SKM-1 treated with dmso at 0.1 percent for 144 hours (cell line): Measurements from ENCODE around the gene RMND5A.
A peak's percentile ranks its signal among the peaks of the same experiment; 100 is the strongest.
"Not testable (repeated sequence)": the region's sequence is repeated elsewhere in the genome, so short reads cannot be mapped to it uniquely, and the experiment has no call there.

Experiments
- DNase-seq: peaks from one replicate; lab custom pipeline; 2025; ENCODE audit not compliant: unreplicated experiment; lab: John Stamatoyannopoulos, UW

Gene RMND5A

GRCh38 chr2:86719637-86720539 is at the start of gene RMND5A:
RMND5A (plus strand) TSS chr2:86720291; CDS start chr2:86720668, 377 bp downstream.
- DNase-seq, result peak; percentile 82

GRCh38 chr2:86671337-86671981 is 48.6 kb upstream of the RMND5A start:
- no peak for DNase-seq

- DNase-seq, result no peak
These were observed 48.0 kb upstream of the RMND5A start for GRCh38 chr2:86672027-86672545.

GRCh38 chr2:86673011-86673410 is 47.1 kb upstream of the RMND5A start:
- DNase-seq, result no peak

GRCh38 chr2:86673986-86674670 is 46.0 kb upstream of the RMND5A start:
- no peak for DNase-seq

GRCh38 chr2:86675104-86675503 is 45.0 kb upstream of the RMND5A start:
- DNase-seq, result no peak

GRCh38 chr2:86675511-86676015 is 44.5 kb upstream of the RMND5A start:
- no peak for DNase-seq

- no peak for DNase-seq
These were observed 42.3 kb upstream of the RMND5A start for GRCh38 chr2:86677816-86678215.

GRCh38 chr2:86679036-86679435 is 41.1 kb upstream of the RMND5A start:
- DNase-seq, result no peak

- DNase-seq, result no peak
These were observed 34.7 kb upstream of the RMND5A start for GRCh38 chr2:86685351-86685750.

GRCh38 chr2:86686460-86686859 is 33.6 kb upstream of the RMND5A start:
- no peak for DNase-seq

GRCh38 chr2:86686905-86687304 is 33.2 kb upstream of the RMND5A start:
- no peak for DNase-seq

- DNase-seq, result no peak
These were observed 24.9 kb upstream of the RMND5A start for GRCh38 chr2:86695053-86695691.

GRCh38 chr2:86697551-86698104 is 22.5 kb upstream of the RMND5A start:
- DNase-seq, result no peak

- no peak for DNase-seq
These were observed 19.4 kb upstream of the RMND5A start for GRCh38 chr2:86700690-86701089.

- DNase-seq, result no peak
These were observed 16.3 kb upstream of the RMND5A start for GRCh38 chr2:86703704-86704361.

- DNase-seq, result no peak
These were observed 15.6 kb upstream of the RMND5A start for GRCh38 chr2:86704459-86704971.

- DNase-seq, result no peak
These were observed 13.9 kb upstream of the RMND5A start for GRCh38 chr2:86706220-86706619.

- DNase-seq, result no peak
These were observed 13.2 kb upstream of the RMND5A start for GRCh38 chr2:86706935-86707334.

GRCh38 chr2:86708126-86708525 is 12.0 kb upstream of the RMND5A start:
- not testable (repeated sequence) for DNase-seq
